Measurements from ENCODE around the gene GSTM2. TPM values are rescaled to one million over a fixed set of nuclear protein-coding genes. Genes with fewer than 3 reads are reported as not detected.

GSTM2 gene
- total RNA-seq, 1 experiment from 2014 or later: 5.9 TPM

DNA sequence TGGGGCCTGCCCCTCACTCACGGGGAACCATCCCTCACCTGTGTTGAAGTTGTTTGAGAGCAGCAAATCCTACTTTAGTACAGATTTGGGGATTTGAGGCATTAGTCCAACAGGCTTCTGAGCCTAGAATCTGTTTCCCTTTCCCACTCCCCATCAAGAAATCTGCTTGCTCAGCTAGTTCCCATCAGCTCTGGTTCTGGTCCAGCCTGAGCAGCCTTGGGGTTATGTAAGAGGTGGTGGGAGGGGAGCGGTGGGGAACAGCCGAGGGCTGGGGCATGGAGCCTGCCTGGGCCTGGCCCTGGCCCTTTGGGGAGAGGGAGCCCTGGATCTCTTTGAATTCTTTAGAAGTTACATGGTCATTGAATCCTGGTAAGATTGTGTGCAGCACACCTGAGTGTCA is 48.3 kb downstream of the GSTM2 start:
- Histone ChIP-seq H3K4me1 (ENCODE audit: control insufficient read depth in 1 of 2, insufficient read depth in 2 of 2, low read length in 2 of 2) (peaks cover 0 to 14% of the 10 kb centered on the region in 2 experiments; a peak in 2 of 4 replicates), H3K79me2 (ENCODE audit: insufficient read depth, low read length) (no peaks in the 10 kb centered on the region), H3K4me3 (replicated peaks in 1 of 2; ENCODE audit: low read depth in 1 of 2, low read length in 2 of 2) (no peak overlapping the region), H3K27ac (ENCODE audit: low read depth, low read length) (no peak overlapping the region), H3K36me3 (ENCODE audit: control insufficient read depth in 1 of 2, insufficient read depth in 2 of 2, low read length in 2 of 2) (no peaks in the 10 kb centered on the region), H3K4me2 (ENCODE audit: low read length) (no peak overlapping the region), H3K9ac (ENCODE audit: low read length) (no peak overlapping the region), H2AFZ (ENCODE audit: low read depth, low read length, poor library complexity, severe bottlenecking) (no peak overlapping the region), H3K27me3 (ENCODE audit: insufficient read depth, low read length) (no peaks in the 10 kb centered on the region), H3K9me2 (ENCODE audit: insufficient read depth) (no peaks in the 10 kb centered on the region), H3K9me3 (ENCODE audit: control insufficient read depth in 1 of 2, insufficient read depth in 1 of 2, low read depth in 1 of 2, low read length in 2 of 2) (no peaks in the 10 kb centered on the region), H4K20me1 (ENCODE audit: insufficient read depth) (no peaks in the 10 kb centered on the region)
- intact Hi-C loops (cut with micrococcal nuclease): loop anchor here (5.0 kb wide), 1 partner anchor 266 kb away; the partner anchor contains the start of gene AHCYL1
- ATAC-seq: no peak
- TF ChIP-seq SP1 (IDR thresholded peaks at IDR 0.05; ENCODE audit: low read depth): no peak
- TF ChIP-seq SIN3A (IDR thresholded peaks at IDR 0.05; ENCODE audit: low read depth): no peak
- no peak for TF ChIP-seq ZFX (IDR thresholded peaks at IDR 0.05)
- TF ChIP-seq SRF (IDR thresholded peaks at IDR 0.05; ENCODE audit: low read depth): no peak
- no peak for TF ChIP-seq CEBPB (IDR thresholded peaks at IDR 0.05; ENCODE audit: low read depth)
- TF ChIP-seq FOSL1 (IDR thresholded peaks at IDR 0.05; ENCODE audit: low read depth): no peak
- TF ChIP-seq, protein P1, sequence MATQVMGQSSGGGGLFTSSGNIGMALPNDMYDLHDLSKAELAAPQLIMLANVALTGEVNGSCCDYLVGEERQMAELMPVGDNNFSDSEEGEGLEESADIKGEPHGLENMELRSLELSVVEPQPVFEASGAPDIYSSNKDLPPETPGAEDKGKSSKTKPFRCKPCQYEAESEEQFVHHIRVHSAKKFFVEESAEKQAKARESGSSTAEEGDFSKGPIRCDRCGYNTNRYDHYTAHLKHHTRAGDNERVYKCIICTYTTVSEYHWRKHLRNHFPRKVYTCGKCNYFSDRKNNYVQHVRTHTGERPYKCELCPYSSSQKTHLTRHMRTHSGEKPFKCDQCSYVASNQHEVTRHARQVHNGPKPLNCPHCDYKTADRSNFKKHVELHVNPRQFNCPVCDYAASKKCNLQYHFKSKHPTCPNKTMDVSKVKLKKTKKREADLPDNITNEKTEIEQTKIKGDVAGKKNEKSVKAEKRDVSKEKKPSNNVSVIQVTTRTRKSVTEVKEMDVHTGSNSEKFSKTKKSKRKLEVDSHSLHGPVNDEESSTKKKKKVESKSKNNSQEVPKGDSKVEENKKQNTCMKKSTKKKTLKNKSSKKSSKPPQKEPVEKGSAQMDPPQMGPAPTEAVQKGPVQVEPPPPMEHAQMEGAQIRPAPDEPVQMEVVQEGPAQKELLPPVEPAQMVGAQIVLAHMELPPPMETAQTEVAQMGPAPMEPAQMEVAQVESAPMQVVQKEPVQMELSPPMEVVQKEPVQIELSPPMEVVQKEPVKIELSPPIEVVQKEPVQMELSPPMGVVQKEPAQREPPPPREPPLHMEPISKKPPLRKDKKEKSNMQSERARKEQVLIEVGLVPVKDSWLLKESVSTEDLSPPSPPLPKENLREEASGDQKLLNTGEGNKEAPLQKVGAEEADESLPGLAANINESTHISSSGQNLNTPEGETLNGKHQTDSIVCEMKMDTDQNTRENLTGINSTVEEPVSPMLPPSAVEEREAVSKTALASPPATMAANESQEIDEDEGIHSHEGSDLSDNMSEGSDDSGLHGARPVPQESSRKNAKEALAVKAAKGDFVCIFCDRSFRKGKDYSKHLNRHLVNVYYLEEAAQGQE (IDR thresholded peaks at IDR 0.05; ENCODE audit: low read depth): no peak
- no peak for TF ChIP-seq POLR2AphosphoS5 (IDR thresholded peaks at IDR 0.05; ENCODE audit: low read depth, low read length)
- no peak for TF ChIP-seq ATF3 (IDR thresholded peaks at IDR 0.05)
- no peak for TF ChIP-seq ELF1 (IDR thresholded peaks at IDR 0.05; ENCODE audit: borderline replicate concordance, low read depth)
- no peak for TF ChIP-seq JUND (IDR thresholded peaks at IDR 0.05)
- TF ChIP-seq, protein P2, sequence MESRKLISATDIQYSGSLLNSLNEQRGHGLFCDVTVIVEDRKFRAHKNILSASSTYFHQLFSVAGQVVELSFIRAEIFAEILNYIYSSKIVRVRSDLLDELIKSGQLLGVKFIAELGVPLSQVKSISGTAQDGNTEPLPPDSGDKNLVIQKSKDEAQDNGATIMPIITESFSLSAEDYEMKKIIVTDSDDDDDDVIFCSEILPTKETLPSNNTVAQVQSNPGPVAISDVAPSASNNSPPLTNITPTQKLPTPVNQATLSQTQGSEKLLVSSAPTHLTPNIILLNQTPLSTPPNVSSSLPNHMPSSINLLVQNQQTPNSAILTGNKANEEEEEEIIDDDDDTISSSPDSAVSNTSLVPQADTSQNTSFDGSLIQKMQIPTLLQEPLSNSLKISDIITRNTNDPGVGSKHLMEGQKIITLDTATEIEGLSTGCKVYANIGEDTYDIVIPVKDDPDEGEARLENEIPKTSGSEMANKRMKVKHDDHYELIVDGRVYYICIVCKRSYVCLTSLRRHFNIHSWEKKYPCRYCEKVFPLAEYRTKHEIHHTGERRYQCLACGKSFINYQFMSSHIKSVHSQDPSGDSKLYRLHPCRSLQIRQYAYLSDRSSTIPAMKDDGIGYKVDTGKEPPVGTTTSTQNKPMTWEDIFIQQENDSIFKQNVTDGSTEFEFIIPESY (IDR thresholded peaks at IDR 0.05; ENCODE audit: extremely low read depth, insufficient replicate concordance, low read length): no peak
- TF ChIP-seq MAX (IDR thresholded peaks at IDR 0.05): no peak
- TF ChIP-seq RAD21 (IDR thresholded peaks at IDR 0.05; ENCODE audit: low read depth): no peak
- TF ChIP-seq TCF7L2 (IDR thresholded peaks at IDR 0.05; ENCODE audit: borderline replicate concordance, extremely low read depth, insufficient read depth, insufficient read length): no peak
- no TSS peak for BruUV-seq (replicated peaks)
- ChIA-PET RAD21 (ENCODE audit: low non-redundant PET in 1 of 2, low total read pairs in 2 of 2, uncharacterized antibody in 2 of 2, unreplicated experiment in 2 of 2) (no interaction called here), POLR2A (no interaction called here), CTCF (no interaction called here)
- no peak for DNase-seq (ENCODE audit: low read depth, low spot score)
